SU-DHL-6 (cell line): ENCODE measurements around the gene NUDT13.

Experiments used
- EZH2phosphoT487 ChIP-seq: fragments of 200-600 bp; sonication (generic), shearing (Covaris generic); conservative IDR thresholded peaks from 2 replicates; pipeline ENCODE4 v1.6.1; 2018; ENCODE audit warnings: mild to moderate bottlenecking, antibody characterized with exemption, low read length, moderate library complexity, mixed read lengths
- TF ChIP-seq, protein P1 (sequence below): fragments of 200-600 bp; sonication (generic); IDR thresholded peaks from one replicate; pipeline ENCODE4 v1.5.1; 2017; ENCODE audit warnings: antibody characterized with exemption, mild to moderate bottlenecking, low read length, moderate library complexity; ENCODE audit not compliant: insufficient read depth, poor library complexity, severe bottlenecking

DNA sequence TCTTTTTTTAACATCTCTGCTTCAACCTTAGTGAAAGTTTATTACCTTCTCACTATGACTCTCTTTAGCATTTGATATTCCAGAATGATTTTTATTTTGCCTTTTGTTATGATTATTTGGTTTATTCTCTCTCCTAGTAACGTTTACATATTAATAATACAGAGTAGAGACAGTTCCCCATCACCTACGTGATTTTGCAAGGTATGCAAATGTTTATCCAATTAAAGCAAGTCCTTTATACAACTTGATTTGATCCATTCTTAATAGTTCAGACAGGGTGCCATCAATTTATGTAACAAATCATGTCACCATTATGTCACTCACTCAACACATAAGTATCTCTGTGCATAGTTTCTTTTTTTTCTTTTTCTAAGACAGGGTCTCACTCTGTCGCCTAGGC lies 31.3 kb downstream of the NUDT13 start:
- TF ChIP-seq, protein P1, sequence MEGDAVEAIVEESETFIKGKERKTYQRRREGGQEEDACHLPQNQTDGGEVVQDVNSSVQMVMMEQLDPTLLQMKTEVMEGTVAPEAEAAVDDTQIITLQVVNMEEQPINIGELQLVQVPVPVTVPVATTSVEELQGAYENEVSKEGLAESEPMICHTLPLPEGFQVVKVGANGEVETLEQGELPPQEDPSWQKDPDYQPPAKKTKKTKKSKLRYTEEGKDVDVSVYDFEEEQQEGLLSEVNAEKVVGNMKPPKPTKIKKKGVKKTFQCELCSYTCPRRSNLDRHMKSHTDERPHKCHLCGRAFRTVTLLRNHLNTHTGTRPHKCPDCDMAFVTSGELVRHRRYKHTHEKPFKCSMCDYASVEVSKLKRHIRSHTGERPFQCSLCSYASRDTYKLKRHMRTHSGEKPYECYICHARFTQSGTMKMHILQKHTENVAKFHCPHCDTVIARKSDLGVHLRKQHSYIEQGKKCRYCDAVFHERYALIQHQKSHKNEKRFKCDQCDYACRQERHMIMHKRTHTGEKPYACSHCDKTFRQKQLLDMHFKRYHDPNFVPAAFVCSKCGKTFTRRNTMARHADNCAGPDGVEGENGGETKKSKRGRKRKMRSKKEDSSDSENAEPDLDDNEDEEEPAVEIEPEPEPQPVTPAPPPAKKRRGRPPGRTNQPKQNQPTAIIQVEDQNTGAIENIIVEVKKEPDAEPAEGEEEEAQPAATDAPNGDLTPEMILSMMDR, result no peak
- no peak for TF ChIP-seq EZH2phosphoT487
